Epithelial cell of prostate (primary cell): Measurements from ENCODE around the gene TMEM139.
A peak's percentile ranks its signal among the peaks of the same experiment; 100 is the strongest.

Experiments used
- DNase-seq: peaks from one replicate; pipeline ENCODE4 v3.0.0-alpha.2; 2011; ENCODE audit warnings: low read depth, low spot score
- H3K27ac ChIP-seq: fragments of 450-650 bp; 2 replicates; pipeline ENCODE4 v1.5.1; 2017; ENCODE audit warnings: mild to moderate bottlenecking

The TMEM139 gene

GRCh38 chr7:143284591-143285469 lies at the start of gene TMEM139:
Gene TMEM139 (plus strand): TSS chr7:143284958. CDS start chr7:143285958, 1,000 bp downstream.
- DNase-seq = no peak
- peak within 1 kb of the TSS; percentile 84 for H3K27ac ChIP-seq

GRCh38 chr7:143235561-143235960 lies 49.2 kb upstream of the TMEM139 start:
- no peak for DNase-seq
- no peak overlapping the region for H3K27ac ChIP-seq

GRCh38 chr7:143236408-143236990 lies 48.3 kb upstream of the TMEM139 start:
- DNase-seq = no peak
- H3K27ac ChIP-seq = no peak overlapping the region

GRCh38 chr7:143237366-143237765 lies 47.4 kb upstream of the TMEM139 start:
- DNase-seq = no peak

GRCh38 chr7:143238289-143238980 lies 46.3 kb upstream of the TMEM139 start:
- H3K27ac ChIP-seq = no peak overlapping the region
- DNase-seq = no peak

More at GRCh38 chr7:143237366-143237765, 47.4 kb upstream of the TMEM139 start:
- no peak overlapping the region for H3K27ac ChIP-seq

GRCh38 chr7:143239813-143240212 lies 44.9 kb upstream of the TMEM139 start:
- H3K27ac ChIP-seq = no peak overlapping the region
- DNase-seq = no peak

- no peak for DNase-seq
- H3K27ac ChIP-seq = no peak overlapping the region
Measured at GRCh38 chr7:143240291-143241168, 44.2 kb upstream of the TMEM139 start.

- DNase-seq = no peak
- H3K27ac ChIP-seq = no peak overlapping the region
Measured at GRCh38 chr7:143242306-143242705, 42.5 kb upstream of the TMEM139 start.

GRCh38 chr7:143243111-143243510 lies 41.6 kb upstream of the TMEM139 start:
- DNase-seq = no peak
- no peak overlapping the region for H3K27ac ChIP-seq

- DNase-seq = no peak
- H3K27ac ChIP-seq = no peak overlapping the region
Measured at GRCh38 chr7:143243614-143244013, 41.1 kb upstream of the TMEM139 start.

GRCh38 chr7:143244321-143244720 lies 40.4 kb upstream of the TMEM139 start:
- no peak for DNase-seq
- H3K27ac ChIP-seq = no peak overlapping the region

- peak; percentile 58 for DNase-seq
- H3K27ac ChIP-seq = peak overlapping the region; percentile 65
Measured at GRCh38 chr7:143245123-143245522, 39.6 kb upstream of the TMEM139 start.

GRCh38 chr7:143247372-143247771 lies 37.4 kb upstream of the TMEM139 start:
- no peak for DNase-seq
- H3K27ac ChIP-seq = no peak overlapping the region

GRCh38 chr7:143248761-143249354 lies 35.9 kb upstream of the TMEM139 start:
- no peak for DNase-seq
- H3K27ac ChIP-seq = no peak overlapping the region

GRCh38 chr7:143250199-143250598 lies 34.6 kb upstream of the TMEM139 start:
- DNase-seq = no peak
- no peak overlapping the region for H3K27ac ChIP-seq

GRCh38 chr7:143250822-143251221 lies 33.9 kb upstream of the TMEM139 start:
- no peak for DNase-seq
- H3K27ac ChIP-seq = no peak overlapping the region

- DNase-seq = no peak
- H3K27ac ChIP-seq = no peak overlapping the region
Measured at GRCh38 chr7:143252006-143252405, 32.8 kb upstream of the TMEM139 start.

GRCh38 chr7:143255564-143255963 lies 29.2 kb upstream of the TMEM139 start:
- no peak for DNase-seq
- H3K27ac ChIP-seq = no peak overlapping the region

- no peak overlapping the region for H3K27ac ChIP-seq
- no peak for DNase-seq
Measured at GRCh38 chr7:143256325-143256724, 28.4 kb upstream of the TMEM139 start.

GRCh38 chr7:143256932-143257331 lies 27.8 kb upstream of the TMEM139 start:
- H3K27ac ChIP-seq = no peak overlapping the region
- DNase-seq = no peak
